ENCODE data around the gene KDM4F. TPM values are rescaled to one million over a fixed set of nuclear protein-coding genes. Genes with fewer than 3 reads are reported as not detected.
A peak's percentile ranks its signal among the peaks of the same experiment; 100 is the strongest.

Gene KDM4F
- total RNA-seq, 4 donors from 2014 or later: not detected

DNA sequence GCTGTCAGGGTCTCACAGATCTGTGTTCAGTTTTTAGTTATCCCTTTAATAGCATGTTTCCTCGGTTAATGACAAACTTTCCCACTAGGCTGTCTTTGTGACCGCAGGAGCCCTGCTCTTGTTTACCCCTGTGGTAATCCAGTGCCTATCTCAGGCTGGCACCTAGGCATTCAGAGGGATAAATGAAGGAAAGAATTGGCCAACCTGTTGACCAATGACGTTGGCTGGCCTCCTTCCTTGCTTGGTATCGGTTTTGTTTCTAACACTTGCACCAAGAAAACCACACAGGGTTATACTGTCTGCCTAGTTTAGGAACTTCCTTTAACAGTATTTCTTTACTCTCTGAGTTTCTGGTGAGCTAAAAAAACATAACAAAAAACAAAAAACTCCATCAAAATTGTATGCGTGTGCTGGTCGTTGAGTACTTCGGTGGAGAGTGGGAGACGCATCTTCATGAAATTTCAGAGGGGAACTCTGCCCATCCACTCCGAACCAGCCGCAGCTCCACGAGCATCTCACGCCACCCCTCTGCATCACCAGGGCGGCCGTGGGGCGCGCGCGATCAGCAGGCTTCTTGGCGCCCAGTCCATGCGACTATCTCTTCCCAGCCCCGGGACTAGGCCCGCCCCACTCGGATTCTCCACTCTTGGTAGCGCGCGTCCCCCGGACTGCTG, 39.9 kb downstream of the KDM4F start:
- Histone ChIP-seq H3K27ac (peak overlapping the region; percentile 84 to 97 (median 89)), H3K9me3 (no peaks in the 10 kb centered on the region), H3K36me3 (no peaks in the 10 kb centered on the region), H3K27me3 (no peaks in the 10 kb centered on the region), H3K4me3 (peak overlapping the region; percentile 60 to 97 (median 72)), H3K4me1 (peaks cover 30 to 36% of the 10 kb centered on the region in 2 donors)
- ATAC-seq: peak; percentile 49 to 67
- in situ Hi-C loops (cut with MboI; ENCODE audit: low sequenced_read_pairs in 4 of 4): loop anchor here in 1 of 4 donors (25.0 kb wide), 1 partner anchor 327 kb away; the partner anchor contains the start of gene AMOTL1
- TF ChIP-seq, protein P1, sequence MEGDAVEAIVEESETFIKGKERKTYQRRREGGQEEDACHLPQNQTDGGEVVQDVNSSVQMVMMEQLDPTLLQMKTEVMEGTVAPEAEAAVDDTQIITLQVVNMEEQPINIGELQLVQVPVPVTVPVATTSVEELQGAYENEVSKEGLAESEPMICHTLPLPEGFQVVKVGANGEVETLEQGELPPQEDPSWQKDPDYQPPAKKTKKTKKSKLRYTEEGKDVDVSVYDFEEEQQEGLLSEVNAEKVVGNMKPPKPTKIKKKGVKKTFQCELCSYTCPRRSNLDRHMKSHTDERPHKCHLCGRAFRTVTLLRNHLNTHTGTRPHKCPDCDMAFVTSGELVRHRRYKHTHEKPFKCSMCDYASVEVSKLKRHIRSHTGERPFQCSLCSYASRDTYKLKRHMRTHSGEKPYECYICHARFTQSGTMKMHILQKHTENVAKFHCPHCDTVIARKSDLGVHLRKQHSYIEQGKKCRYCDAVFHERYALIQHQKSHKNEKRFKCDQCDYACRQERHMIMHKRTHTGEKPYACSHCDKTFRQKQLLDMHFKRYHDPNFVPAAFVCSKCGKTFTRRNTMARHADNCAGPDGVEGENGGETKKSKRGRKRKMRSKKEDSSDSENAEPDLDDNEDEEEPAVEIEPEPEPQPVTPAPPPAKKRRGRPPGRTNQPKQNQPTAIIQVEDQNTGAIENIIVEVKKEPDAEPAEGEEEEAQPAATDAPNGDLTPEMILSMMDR (IDR thresholded peaks at IDR 0.05 in 4 of 5, conservative IDR thresholded peaks at IDR 0.05 in 1 of 5): no peak
- TF ChIP-seq POLR2A (IDR thresholded peaks at IDR 0.05): no peak
- no peak for DNase-seq
- intact Hi-C loops (cut with DNase I; ENCODE audit: low total_unique reads): loop anchor here (1.0 kb wide), 2 partner anchors 21 to 62 kb away; no protein-coding TSS in a partner anchor

GRCh38 chr11:95089620-95090542, 40.7 kb downstream of the KDM4F start, which contains the start of gene ENDOD1:
TSS of gene ENDOD1 (plus strand) at chr11:95089846. CDS start at chr11:95089928, 82 bp downstream.
- Histone ChIP-seq H3K27ac (peak within 1 kb of the TSS; percentile 84 to 97 (median 89)), H3K36me3 (no peaks in the 10 kb centered on the region), H3K4me1 (peaks cover 38 to 42% of the 10 kb centered on the region in 2 donors), H3K9me3 (no peaks in the 10 kb centered on the region), H3K4me3 (peak within 1 kb of the TSS; percentile 69 to 97 (median 74)), H3K27me3 (no peaks in the 10 kb centered on the region)
- intact Hi-C loops (cut with DNase I; ENCODE audit: low total_unique reads) (loop anchor here (1.0 to 10.0 kb wide), 3 partner anchors 22 to 325 kb away; partner anchors contain the start of gene AMOTL1), in situ Hi-C loops (cut with MboI; ENCODE audit: low sequenced_read_pairs in 4 of 4) (loop anchor here in 1 of 4 donors (25.0 kb wide), 1 partner anchor 328 kb away; the partner anchor contains the start of gene AMOTL1)
- peak; percentile 84 to 88 for TF ChIP-seq POLR2A (IDR thresholded peaks at IDR 0.05)
- TF ChIP-seq, protein P1 (IDR thresholded peaks at IDR 0.05 in 4 of 5, conservative IDR thresholded peaks at IDR 0.05 in 1 of 5): peak in 4 of 5 experiments; percentile 11 to 26 (median 16)
- DNase-seq (peak; percentile 59 to 72), ATAC-seq (peak; percentile 86 to 87)

DNA sequence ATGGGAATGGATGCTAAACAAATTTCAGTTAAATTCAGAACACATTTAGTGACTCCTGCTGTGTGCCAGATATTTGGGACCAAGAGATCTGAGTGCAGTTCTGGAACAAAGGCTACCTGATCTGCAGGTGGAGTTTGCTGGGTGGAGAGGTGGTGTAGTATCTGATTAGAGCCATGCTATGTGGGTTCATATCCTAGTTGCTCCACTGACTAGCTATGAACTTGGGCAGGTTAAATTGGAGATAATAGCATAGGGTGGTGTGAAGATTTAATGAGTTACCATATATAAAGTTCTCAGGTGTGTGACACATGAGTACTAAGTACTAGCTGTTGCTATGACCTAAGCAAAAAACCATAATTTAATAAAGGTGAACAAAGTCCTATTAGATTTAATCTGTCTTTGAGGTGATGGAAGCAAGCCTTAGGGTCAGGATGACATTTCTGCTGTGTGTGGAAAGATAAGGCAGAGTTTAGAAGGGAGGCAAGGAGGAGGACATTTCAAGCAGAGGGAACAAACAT, 42.5 kb downstream of the KDM4F start:
- Histone ChIP-seq H3K27ac (peak overlapping the region; percentile 84 to 97 (median 89)), H3K27me3 (no peaks in the 10 kb centered on the region), H3K9me3 (no peaks in the 10 kb centered on the region), H3K4me3 (peak overlapping the region in 1 of 4 donors; percentile 76), H3K36me3 (no peaks in the 10 kb centered on the region), H3K4me1 (peaks cover 50 to 55% of the 10 kb centered on the region in 2 donors)
- intact Hi-C loops (cut with DNase I; ENCODE audit: low total_unique reads) (loop anchor here (10.0 kb wide), 1 partner anchor 327 kb away; the partner anchor contains the start of gene AMOTL1), in situ Hi-C loops (cut with MboI; ENCODE audit: low sequenced_read_pairs in 4 of 4) (loop anchor here in 1 of 4 donors (25.0 kb wide), 1 partner anchor 329 kb away; the partner anchor contains the start of gene AMOTL1)
- no peak for TF ChIP-seq POLR2A (IDR thresholded peaks at IDR 0.05)
- TF ChIP-seq, protein P1 (IDR thresholded peaks at IDR 0.05 in 4 of 5, conservative IDR thresholded peaks at IDR 0.05 in 1 of 5): no peak
- ATAC-seq (no peak), DNase-seq (no peak)
